HG02798 (cell line): ENCODE measurements around the gene CBX7.
"Not testable (repeated sequence)": the region's sequence is repeated elsewhere in the genome, so short reads cannot be mapped to it uniquely, and the experiment has no call there.

ENCODE experiments used
- ATAC-seq: cut with Tn5 transposase; IDR thresholded peaks from one replicate; pipeline ENCODE4 v1.9.1; 2021; ENCODE audit warnings: mild to moderate bottlenecking; ENCODE audit not compliant: unreplicated experiment, poor library complexity

CBX7 gene

GRCh38 chr22:39174498-39175352 lies 22.2 kb upstream of the CBX7 start:
- ATAC-seq: no peak

- ATAC-seq: no peak
Observed at GRCh38 chr22:39173787-39174497, 21.5 kb upstream of the CBX7 start.

- no peak for ATAC-seq
Observed at GRCh38 chr22:39173050-39173706, 20.7 kb upstream of the CBX7 start.

- ATAC-seq: not testable (repeated sequence)
Observed at GRCh38 chr22:39172265-39173049, 20.0 kb upstream of the CBX7 start.

- no peak for ATAC-seq
Observed at GRCh38 chr22:39171623-39172264, 19.3 kb upstream of the CBX7 start.

GRCh38 chr22:39170825-39171622 lies 18.5 kb upstream of the CBX7 start:
- peak; percentile 83 for ATAC-seq

- no peak for ATAC-seq
Observed at GRCh38 chr22:39169797-39170466, 17.5 kb upstream of the CBX7 start.

- ATAC-seq: no peak
Observed at GRCh38 chr22:39166547-39166946, 14.1 kb upstream of the CBX7 start.

GRCh38 chr22:39156093-39156492 lies 3.6 kb upstream of the CBX7 start:
- ATAC-seq: not testable (repeated sequence)

GRCh38 chr22:39155421-39155820 lies 2.9 kb upstream of the CBX7 start:
- ATAC-seq: no peak

- ATAC-seq: peak; percentile 3
Observed at GRCh38 chr22:39153220-39153717, 789 bp upstream of the CBX7 start.

GRCh38 chr22:39152024-39152510 lies 413 bp downstream of the CBX7 start:
- ATAC-seq: no peak

- no peak for ATAC-seq
Observed at GRCh38 chr22:39151329-39151975, 1.0 kb downstream of the CBX7 start.

- ATAC-seq: no peak
Observed at GRCh38 chr22:39150848-39151215, 1.6 kb downstream of the CBX7 start.

- ATAC-seq: no peak
Observed at GRCh38 chr22:39149915-39150847, 2.3 kb downstream of the CBX7 start.

GRCh38 chr22:39148727-39149535 lies 3.5 kb downstream of the CBX7 start:
- ATAC-seq: no peak
